K562 (cell line): ENCODE measurements around the gene TCF25. TPM values are rescaled to one million over a fixed set of nuclear protein-coding genes. Genes with fewer than 3 reads are reported as not detected.
"Not testable (repeated sequence)": the region's sequence is repeated elsewhere in the genome, so short reads cannot be mapped to it uniquely, and the experiment has no call there.

Source experiments
- ATAC-seq: fragments of 200-7000 bp; cut with Tn5 transposase; 3 replicates; pipeline ENCODE4 v1.9.1; 2020; ENCODE audit warnings: moderate library complexity
- BruUV-seq: library from RNA; stranded (reverse); fragments of 400-500 nt; replicated peaks from 2 replicates; lab custom pipeline; 2021; lab: Mats Ljungman, UMichigan
- CTCF ChIA-PET: fragments of 300-600 bp; formaldehyde crosslinking; extraction: SDS; loops from one replicate; lab custom pipeline; 2021; ENCODE audit warnings: low intra/inter-chr PET ratio; lab: Yijun Ruan, JAX
- POLR2A ChIA-PET: fragments of 300-600, 350-650 bp; sonication (Branson Sonifier 250); formaldehyde crosslinking; extraction: SDS; loops from one replicate; lab custom pipeline; 2021; ENCODE audit warnings: antibody characterized with exemption, inconsistent platforms; lab: Yijun Ruan, JAX
- DNase-seq, 4 experiments: peaks; one replicate each; pipeline versions ENCODE4 v3.0.0 to v3.0.0-alpha.2; 2011 to 2018; ENCODE audit warnings: low spot score in 3 of 4, mixed read lengths in 3 of 4; ENCODE audit errors: extremely low read depth in 1 of 4
- FAIRE-seq: peaks from 2 replicates; lab custom pipeline; 2011; peaks lifted over from hg19 to GRCh38; lab: Jason Lieb, UNC
- H2AFZ ChIP-seq: 2 replicates; pipeline ENCODE4 v1.6.0; 2011; ENCODE audit warnings: low read depth, low read length, control low read depth, inconsistent platforms
- H3K27ac ChIP-seq: fragments of 200-600 bp; 3 replicates; pipeline ENCODE4 v1.8.0; 2011; ENCODE audit warnings: low read depth, mild to moderate bottlenecking, control low read depth, inconsistent platforms, low read length, moderate library complexity, mixed read lengths; ENCODE audit errors: extremely low read depth
- H3K27me3 ChIP-seq, 2 experiments: fragments of 300-600 bp in 1 of 2; 2 replicates in 1 of 2; 3 replicates in 1 of 2; pipeline versions ENCODE4 v1.6.0 to v1.8.0; 2011; ENCODE audit warnings: inconsistent platforms in 2 of 2, low read length in 2 of 2, mild to moderate bottlenecking in 1 of 2, mixed read lengths in 1 of 2, moderate library complexity in 1 of 2; ENCODE audit not compliant: control insufficient read depth in 2 of 2, insufficient read depth in 2 of 2
- H3K36me3 ChIP-seq: fragments of 300-600 bp; 3 replicates; pipeline ENCODE4 v1.8.0; 2011; ENCODE audit warnings: mild to moderate bottlenecking, low read length, inconsistent platforms; ENCODE audit not compliant: control insufficient read depth, insufficient read depth
- H3K4me1 ChIP-seq, 2 experiments: fragments of 200-600 bp in 1 of 2; replicated peaks in 1 of 2; 2 replicates in 1 of 2; 3 replicates in 1 of 2; pipeline versions ENCODE4 v1.5.1 to v1.8.0; 2011; ENCODE audit warnings: inconsistent platforms in 2 of 2, low read length in 2 of 2, mild to moderate bottlenecking in 1 of 2, mixed read lengths in 1 of 2, moderate library complexity in 1 of 2; ENCODE audit not compliant: control insufficient read depth in 2 of 2, insufficient read depth in 2 of 2
- H3K4me2 ChIP-seq: 2 replicates; pipeline ENCODE4 v1.6.1; 2011; ENCODE audit warnings: low read length, control low read depth, inconsistent platforms, mixed read lengths; ENCODE audit not compliant: insufficient read depth
- H3K4me3 ChIP-seq: fragments of 200-600 bp; sonication (generic), shearing (Covaris generic); 2 replicates; pipeline ENCODE4 v1.5.1; 2016; ENCODE audit warnings: control low read depth, inconsistent platforms
- H3K79me2 ChIP-seq: fragments of 200-600 bp; 3 replicates; pipeline ENCODE4 v1.8.0; 2011; ENCODE audit warnings: low read length, inconsistent platforms; ENCODE audit not compliant: control insufficient read depth, insufficient read depth
- H3K9ac ChIP-seq, 2 experiments: 2 replicates each; pipeline versions ENCODE4 v1.6.0 to v1.6.1; 2011; ENCODE audit warnings: low read depth in 2 of 2, low read length in 2 of 2, control low read depth in 1 of 2, inconsistent platforms in 1 of 2, mild to moderate bottlenecking in 1 of 2, mixed read lengths in 1 of 2; ENCODE audit not compliant: insufficient read depth in 1 of 2
- H3K9me1 ChIP-seq: one replicate; pipeline ENCODE4 v1.6.0; 2011; ENCODE audit warnings: inconsistent platforms, mild to moderate bottlenecking, low read length, moderate library complexity; ENCODE audit not compliant: control insufficient read depth, insufficient read depth
- H3K9me3 ChIP-seq: replicated peaks from 2 replicates; pipeline ENCODE4 v1.5.1; 2011; ENCODE audit warnings: low read depth, low read length, inconsistent platforms; ENCODE audit not compliant: control insufficient read depth, insufficient read depth
- H4K20me1 ChIP-seq: replicated peaks from 2 replicates; pipeline ENCODE4 v1.6.1; 2011; ENCODE audit warnings: low read length, inconsistent platforms, mixed read lengths; ENCODE audit not compliant: control insufficient read depth, insufficient read depth
- MIER1 ChIP-seq: fragments of 450-650 bp; IDR thresholded peaks from 2 replicates; pipeline ENCODE4 v1.6.1; 2016; ENCODE audit warnings: antibody characterized with exemption, mild to moderate bottlenecking, low read depth
- NFIC ChIP-seq: fragments of 450-650 bp; IDR thresholded peaks from 2 replicates; pipeline ENCODE4 v1.6.1; 2017; ENCODE audit warnings: mild to moderate bottlenecking, inconsistent platforms
- RBM39 ChIP-seq: fragments of 200-400 bp; formaldehyde crosslinking; optimal IDR thresholded peaks from 2 replicates; pipeline ENCODE3; 2018; ENCODE audit warnings: low read depth, low read length
- ZNF445 ChIP-seq: fragments of 250-450 bp; sonication (Bioruptor Pico); IDR thresholded peaks from 2 replicates; pipeline ENCODE4 v1.4.0; 2020; ENCODE audit warnings: low read depth, mild to moderate bottlenecking, moderate library complexity
- WGBS: fragments of 100-300 bp; shearing (Covaris generic); methylation state at CpG from one replicate; pipeline ENCODE4 v1.1.6; 2016; ENCODE audit warnings: low coverage, mixed read lengths; ENCODE audit not compliant: insufficient coverage; ENCODE audit errors: missing lambda C conversion rate; 5-methylcytosine and 5-hydroxymethylcytosine counted together
- in situ Hi-C: fragments of 300-500 bp; cut with MboI; formaldehyde crosslinking; loops from 4 replicates; pipeline ENCODE4 v1.15.0; 2018; ENCODE audit warnings: inconsistent platforms, mixed read lengths
- intact Hi-C: fragments of 100-400 bp; cut with micrococcal nuclease; formaldehyde crosslinking; loops from 2 replicates; pipeline ENCODE4 v1.14.2; 2022
- polyA plus RNA-seq, 8 experiments: library from polyadenylated mRNA; depleted of rRNA in 4 of 8; stranded (reverse) in 5 of 8; unstranded in 3 of 8; fragments of >200 nt; fragmentation: Nextera tagmentation in 2 of 8; fragmentation: Illumina TruSeq in 1 of 8; extraction: Ambion mirVana in 2 of 8; extraction: Trizol in 1 of 8; gene quantifications; 2 replicates each; pipeline versions ENCODE4 v1.2.1 to v1.2.3, GENCODE V29; 2011 to 2014; ENCODE audit warnings: inconsistent platforms in 1 of 8, missing spikeins in 1 of 8
- total RNA-seq, 7 experiments: library from RNA; depleted of rRNA in 6 of 7; stranded (reverse); fragments of >200 nt in 6 of 7; fragmentation: Illumina TruSeq in 2 of 7; extraction: Trizol in 2 of 7; gene quantifications; 2 replicates each; pipeline versions ENCODE4 v1.2.1 to v1.2.3, GENCODE V29; 2011 to 2021; ENCODE audit warnings: low replicate concordance in 1 of 7
- TF ChIP-seq, protein P1 (sequence below), 2 experiments: fragments of 250-450 bp in 1 of 2; fragments of 450-650 bp in 1 of 2; sonication (Bioruptor Pico) in 1 of 2; IDR thresholded peaks; 2 replicates each; pipeline versions ENCODE4 v1.6.1 to v1.8.0; 2016 to 2021; ENCODE audit warnings: mild to moderate bottlenecking in 2 of 2, moderate library complexity in 2 of 2, missing compliant biosample characterization in 1 of 2, missing genetic modification characterization in 1 of 2

TCF25 gene
- total and polyA plus RNA-seq, 9 of the 15 experiments (the other 6 are each of a cell fraction or from before 2014, with no cell fraction given) = 9.0 to 154 (median 83.8) TPM

DNA sequence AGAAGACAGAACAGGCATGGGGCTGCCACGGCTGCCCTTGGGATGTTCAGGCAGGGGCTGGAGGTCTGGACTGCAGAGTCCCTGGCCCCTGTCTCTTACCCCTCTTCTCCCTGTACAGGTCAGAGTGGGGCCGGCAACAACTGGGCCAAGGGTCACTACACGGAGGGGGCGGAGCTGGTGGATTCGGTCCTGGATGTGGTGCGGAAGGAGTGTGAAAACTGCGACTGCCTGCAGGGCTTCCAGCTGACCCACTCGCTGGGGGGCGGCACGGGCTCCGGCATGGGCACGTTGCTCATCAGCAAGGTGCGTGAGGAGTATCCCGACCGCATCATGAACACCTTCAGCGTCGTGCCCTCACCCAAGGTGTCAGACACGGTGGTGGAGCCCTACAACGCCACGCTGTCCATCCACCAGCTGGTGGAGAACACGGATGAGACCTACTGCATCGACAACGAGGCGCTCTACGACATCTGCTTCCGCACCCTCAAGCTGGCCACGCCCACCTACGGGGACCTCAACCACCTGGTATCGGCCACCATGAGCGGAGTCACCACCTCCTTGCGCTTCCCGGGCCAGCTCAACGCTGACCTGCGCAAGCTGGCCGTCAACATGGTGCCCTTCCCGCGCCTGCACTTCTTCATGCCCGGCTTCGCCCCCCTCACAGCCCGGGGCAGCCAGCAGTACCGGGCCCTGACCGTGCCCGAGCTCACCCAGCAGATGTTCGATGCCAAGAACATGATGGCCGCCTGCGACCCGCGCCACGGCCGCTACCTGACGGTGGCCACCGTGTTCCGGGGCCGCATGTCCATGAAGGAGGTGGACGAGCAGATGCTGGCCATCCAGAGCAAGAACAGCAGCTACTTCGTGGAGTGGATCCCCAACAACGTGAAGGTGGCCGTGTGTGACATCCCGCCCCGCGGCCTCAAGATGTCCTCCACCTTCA, 61.5 kb downstream of the TCF25 start:
- TF ChIP-seq NFIC (no peak), ZNF445 (no peak), RBM39 (no peak), MIER1 (no peak)
- TF ChIP-seq, protein P1, sequence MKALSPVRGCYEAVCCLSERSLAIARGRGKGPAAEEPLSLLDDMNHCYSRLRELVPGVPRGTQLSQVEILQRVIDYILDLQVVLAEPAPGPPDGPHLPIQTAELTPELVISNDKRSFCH (CRISPR knock-in tag; IDR thresholded peaks at IDR 0.05) = no peak
- TF ChIP-seq, protein P1 (tag; IDR thresholded peaks at IDR 0.05) = no peak
- Histone ChIP-seq H3K79me2 (no peaks in the 10 kb centered on the region), H3K4me2 (no peak overlapping the region), H3K9me1 (no peaks in the 10 kb centered on the region), H3K9me3 (no peaks in the 10 kb centered on the region), H3K36me3 (no peaks in the 10 kb centered on the region), H3K4me3 (no peak overlapping the region), H4K20me1 (no peaks in the 10 kb centered on the region; the same call in 1 of the 2 replicates), H3K9ac (no peak overlapping the region), H3K27me3 (peaks cover 0 to 21% of the 10 kb centered on the region in 2 experiments; a peak in 2 of 5 replicates), H3K4me1 (peaks cover 0 to 20% of the 10 kb centered on the region in 2 experiments; a peak in 2 of 5 replicates), H3K27ac (no peak overlapping the region), H2AFZ (no peak overlapping the region)
- FAIRE-seq (no peak), ATAC-seq (no peak), DNase-seq (no peak)
- CTCF ChIA-PET = no interaction called here
- POLR2A ChIA-PET = no interaction called here
- in situ Hi-C loops (no loop called here), intact Hi-C loops (no loop called here)
- no TSS peak for BruUV-seq
- WGBS = 81% methylated on average over 59 of the region's 61 CpGs

DNA sequence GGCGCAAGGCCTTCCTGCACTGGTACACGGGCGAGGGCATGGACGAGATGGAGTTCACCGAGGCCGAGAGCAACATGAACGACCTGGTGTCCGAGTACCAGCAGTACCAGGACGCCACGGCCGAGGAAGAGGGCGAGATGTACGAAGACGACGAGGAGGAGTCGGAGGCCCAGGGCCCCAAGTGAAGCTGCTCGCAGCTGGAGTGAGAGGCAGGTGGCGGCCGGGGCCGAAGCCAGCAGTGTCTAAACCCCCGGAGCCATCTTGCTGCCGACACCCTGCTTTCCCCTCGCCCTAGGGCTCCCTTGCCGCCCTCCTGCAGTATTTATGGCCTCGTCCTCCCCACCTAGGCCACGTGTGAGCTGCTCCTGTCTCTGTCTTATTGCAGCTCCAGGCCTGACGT, 62.2 kb downstream of the TCF25 start:
- intact Hi-C loops, H3K9me3 ChIP-seq, in situ Hi-C loops, H2AFZ ChIP-seq, H3K9ac ChIP-seq, ATAC-seq, H3K27ac ChIP-seq, H3K4me3 ChIP-seq, H4K20me1 ChIP-seq, DNase-seq, H3K36me3 ChIP-seq, FAIRE-seq, H3K9me1 ChIP-seq, H3K4me2 ChIP-seq, BruUV-seq, H3K79me2 ChIP-seq, CTCF ChIA-PET, POLR2A ChIA-PET: not testable (repeated sequence)
- WGBS = 69% methylated on average over 19 of the region's 27 CpGs
- Histone ChIP-seq H3K4me1 (peaks cover 0 to 20% of the 10 kb centered on the region in 2 experiments; a peak in 2 of 5 replicates), H3K27me3 (peaks cover 0 to 21% of the 10 kb centered on the region in 2 experiments; a peak in 2 of 5 replicates)
